Stimulated activated CD4-positive, alpha-beta T cell treated with anti-CD3 and anti-CD28 coated beads, Interleukin-2, amount 100 ng/mL, for 48 hours (primary cell): ENCODE measurements around the gene DGKZ.
"Not testable (repeated sequence)": the region's sequence is repeated elsewhere in the genome, so short reads cannot be mapped to it uniquely, and the experiment has no call there.

Source experiments
- DNase-seq, 2 donors: peaks; one replicate each; pipeline ENCODE4 v3.0.0-alpha.2; 2020

The DGKZ gene

GRCh38 chr11:46346886-46347636 lies at the start of gene DGKZ:
Gene DGKZ, plus strand, starts transcription at chr11:46347463. Its CDS starts 197 bp downstream, at chr11:46347660.
- peak; percentile 83 to 95 for DNase-seq

- DNase-seq, result no peak
Measured at GRCh38 chr11:46298699-46299433, 48.4 kb upstream of the DGKZ start.

- DNase-seq, result no peak
Measured at GRCh38 chr11:46299451-46299961, 47.8 kb upstream of the DGKZ start.

GRCh38 chr11:46300270-46300669 lies 47.0 kb upstream of the DGKZ start:
- DNase-seq, result no peak

GRCh38 chr11:46302866-46303265 lies 44.4 kb upstream of the DGKZ start:
- no peak for DNase-seq

GRCh38 chr11:46304036-46304435 lies 43.2 kb upstream of the DGKZ start:
- DNase-seq, result not testable (repeated sequence)

GRCh38 chr11:46304605-46305179 lies 42.6 kb upstream of the DGKZ start:
- DNase-seq, result no peak

- no peak for DNase-seq
Measured at GRCh38 chr11:46305295-46305694, 42.0 kb upstream of the DGKZ start.

GRCh38 chr11:46306296-46306853 lies 40.9 kb upstream of the DGKZ start:
- DNase-seq, result no peak

GRCh38 chr11:46307369-46307768 lies 39.9 kb upstream of the DGKZ start:
- DNase-seq, result no peak

- no peak for DNase-seq
Measured at GRCh38 chr11:46307785-46308341, 39.4 kb upstream of the DGKZ start.

- peak; percentile 60 to 67 for DNase-seq
Measured at GRCh38 chr11:46308631-46309419, 38.4 kb upstream of the DGKZ start.

GRCh38 chr11:46309814-46310259 lies 37.4 kb upstream of the DGKZ start:
- DNase-seq, result no peak

- DNase-seq, result peak; percentile 78 to 83
Measured at GRCh38 chr11:46315033-46315738, 32.1 kb upstream of the DGKZ start.

- DNase-seq, result no peak
Measured at GRCh38 chr11:46315783-46316563, 31.3 kb upstream of the DGKZ start.

GRCh38 chr11:46319074-46319453 lies 28.2 kb upstream of the DGKZ start:
- DNase-seq, result no peak

GRCh38 chr11:46321757-46322156 lies 25.5 kb upstream of the DGKZ start:
- no peak for DNase-seq

GRCh38 chr11:46322759-46323158 lies 24.5 kb upstream of the DGKZ start:
- no peak for DNase-seq

GRCh38 chr11:46326813-46327416 lies 20.3 kb upstream of the DGKZ start:
- no peak for DNase-seq

- no peak for DNase-seq
Measured at GRCh38 chr11:46327829-46328228, 19.4 kb upstream of the DGKZ start.
